Hepatic stellate cell (primary cell): ENCODE results near the gene PARD3B.

Experiments
- DNase-seq: peaks from one replicate; pipeline ENCODE4 v3.0.0; 2011; ENCODE audit warnings: low spot score

The PARD3B gene

DNA sequence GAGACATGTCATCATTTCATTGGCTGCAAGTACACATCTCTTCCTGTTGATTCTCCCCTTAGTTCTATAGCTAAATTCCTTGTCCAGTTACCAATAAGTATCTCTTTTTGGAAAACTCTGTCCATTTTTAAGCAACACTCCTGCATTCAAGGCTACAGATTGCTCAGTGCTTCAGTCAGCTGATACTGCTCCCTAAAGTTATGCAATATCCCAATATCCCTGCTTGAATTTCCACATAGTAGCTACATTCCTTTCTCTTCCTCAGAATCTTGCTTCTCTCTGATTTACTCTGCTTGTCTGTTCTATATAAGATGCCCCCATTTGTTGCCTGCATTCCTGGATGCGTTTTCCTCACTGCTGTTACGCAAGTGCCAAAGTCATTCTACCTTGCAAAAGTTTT lies 109.8 kb downstream of the PARD3B start:
- DNase-seq, result peak; percentile 7

DNA sequence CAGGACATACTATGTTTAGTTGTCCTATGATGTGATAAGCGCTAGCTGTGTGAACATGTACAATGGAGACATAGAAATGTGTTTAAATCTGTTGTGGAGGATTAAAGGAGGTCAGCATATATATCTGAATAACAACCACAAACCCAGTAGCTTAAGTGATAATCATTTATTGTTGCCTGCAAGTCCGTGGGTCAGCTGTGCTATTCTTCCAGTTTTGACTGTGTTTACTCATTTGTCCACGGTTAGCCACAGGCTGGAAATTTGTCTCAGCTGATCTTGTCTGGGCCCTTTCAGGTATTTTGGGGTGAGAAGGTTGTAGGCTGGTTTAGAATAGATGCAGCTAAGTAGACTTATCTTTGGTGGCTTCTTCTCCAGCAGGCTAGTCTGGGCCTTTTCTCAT lies 110.4 kb downstream of the PARD3B start:
- no peak for DNase-seq

DNA sequence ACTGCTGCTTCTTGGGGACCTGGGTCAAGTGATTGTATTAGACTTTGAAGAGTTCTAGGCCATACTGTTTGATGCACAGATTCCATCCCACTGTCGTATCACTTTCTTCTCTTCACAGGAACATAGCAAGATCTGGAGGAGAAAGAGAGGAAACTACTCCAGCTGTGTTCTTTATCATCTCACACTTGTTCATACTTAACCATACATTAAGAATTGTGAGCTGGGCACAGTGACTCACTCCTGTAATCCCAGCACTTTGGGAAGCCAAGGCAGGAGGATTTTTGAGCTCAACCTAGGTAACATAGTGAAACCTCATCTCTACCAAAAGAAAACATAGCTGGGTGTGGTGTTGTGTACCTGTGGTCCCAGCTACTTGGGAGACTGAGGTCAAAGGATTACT lies 111.7 kb downstream of the PARD3B start:
- DNase-seq, result no peak

DNA sequence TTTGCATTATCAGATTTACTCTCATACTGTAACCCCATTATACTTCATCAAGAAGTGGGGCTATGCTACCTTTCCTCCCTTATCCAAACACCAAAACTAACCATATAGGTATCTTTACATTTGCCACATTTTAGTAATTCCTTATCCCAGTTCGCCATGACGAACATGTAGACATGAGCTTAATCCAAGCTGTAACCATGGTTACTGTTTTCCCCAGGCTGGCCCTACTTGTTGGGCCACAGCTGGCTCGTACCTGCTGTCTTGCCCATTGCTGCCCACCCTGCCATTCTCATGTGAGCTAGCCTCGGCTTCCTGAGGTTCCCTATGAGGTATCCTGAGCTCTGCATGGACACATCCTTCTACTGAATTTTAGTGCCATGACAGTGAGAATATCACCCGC lies 117.7 kb downstream of the PARD3B start:
- DNase-seq, result no peak

DNA sequence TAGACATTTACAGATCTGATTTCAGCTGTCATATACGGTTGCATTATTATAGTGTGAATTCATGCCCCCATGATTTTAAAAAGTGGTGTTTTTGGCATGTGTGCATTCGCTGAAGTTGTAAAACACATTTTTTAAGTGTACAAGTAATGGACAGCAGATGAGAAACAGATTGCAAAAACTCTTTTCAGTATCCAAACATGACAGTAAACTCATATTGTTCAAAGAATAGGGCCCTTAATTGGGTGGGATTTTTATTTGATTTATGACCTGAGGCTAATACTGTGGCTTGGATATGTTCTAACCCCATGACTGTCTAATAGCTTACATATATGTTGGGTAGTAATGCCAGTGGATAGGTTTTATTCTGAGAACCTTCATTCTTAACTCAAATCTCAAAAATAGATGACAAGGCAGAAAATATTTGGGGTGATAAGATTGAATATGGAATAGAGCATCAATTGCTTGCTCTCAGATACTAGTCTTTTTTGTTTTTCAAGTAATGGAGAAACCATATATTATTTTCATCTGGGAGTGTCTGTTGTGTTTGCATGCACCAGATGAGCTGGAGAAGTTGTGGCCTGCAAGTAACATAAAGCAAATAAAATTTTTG lies 118.6 kb downstream of the PARD3B start:
- DNase-seq, result no peak

DNA sequence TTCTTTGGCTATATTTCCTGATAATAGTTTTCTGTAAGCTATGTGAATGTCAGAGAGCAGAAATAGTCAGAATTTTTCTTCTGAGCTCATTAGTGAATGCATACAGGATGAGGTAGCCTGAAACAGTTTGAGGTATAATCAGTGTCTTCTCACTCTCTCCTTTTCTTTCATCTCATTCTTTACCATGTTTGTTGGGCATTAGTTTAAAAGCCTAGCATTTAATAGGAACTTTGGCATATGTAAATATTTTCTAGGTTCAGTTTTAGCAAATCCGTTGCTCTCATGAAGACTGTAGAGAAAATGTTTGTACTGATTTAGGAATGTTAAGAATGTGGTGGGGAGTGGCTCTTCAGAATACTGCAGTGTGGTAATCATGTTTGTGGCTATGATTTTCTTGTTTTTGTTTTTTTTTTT lies 119.4 kb downstream of the PARD3B start:
- DNase-seq, result peak; percentile 11

DNA sequence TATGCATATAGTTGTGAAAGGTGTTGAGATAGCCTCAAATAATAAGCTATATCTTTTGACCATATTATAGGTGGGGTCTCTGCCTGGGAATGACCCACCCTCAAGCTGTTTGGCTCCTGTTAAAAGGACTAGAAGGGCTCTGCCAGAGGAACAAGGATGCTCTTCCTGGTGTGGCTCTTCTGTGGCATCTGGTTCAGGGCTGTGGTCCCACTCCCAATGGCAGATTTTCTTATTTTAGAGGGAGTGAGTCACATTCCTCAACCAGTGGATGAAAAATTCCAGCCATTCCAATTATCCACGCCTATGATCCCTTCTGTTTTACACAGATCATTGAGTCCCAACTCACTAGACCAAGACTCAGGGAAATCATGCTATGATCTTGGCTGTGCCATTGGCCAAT lies 119.9 kb downstream of the PARD3B start:
- DNase-seq, result peak; percentile 20

DNA sequence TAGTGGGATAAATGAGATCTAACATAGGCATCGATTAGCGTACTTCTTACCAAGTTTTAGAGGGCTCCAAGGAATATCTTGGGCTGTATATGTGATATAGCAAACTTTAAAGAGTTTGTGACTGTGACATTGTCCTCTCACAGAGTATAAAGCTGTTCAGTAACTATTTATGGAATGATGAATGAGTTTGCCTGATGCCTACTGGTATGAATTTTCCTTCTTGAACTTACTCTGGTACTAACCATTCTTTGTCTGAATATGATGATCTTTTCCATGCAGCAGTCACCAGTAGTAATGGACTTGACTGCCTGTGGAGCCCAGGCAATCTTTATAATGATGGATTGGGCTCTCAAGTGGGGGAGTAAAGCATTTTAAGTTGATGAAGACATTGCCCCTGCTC lies 120.5 kb downstream of the PARD3B start:
- DNase-seq, result no peak

DNA sequence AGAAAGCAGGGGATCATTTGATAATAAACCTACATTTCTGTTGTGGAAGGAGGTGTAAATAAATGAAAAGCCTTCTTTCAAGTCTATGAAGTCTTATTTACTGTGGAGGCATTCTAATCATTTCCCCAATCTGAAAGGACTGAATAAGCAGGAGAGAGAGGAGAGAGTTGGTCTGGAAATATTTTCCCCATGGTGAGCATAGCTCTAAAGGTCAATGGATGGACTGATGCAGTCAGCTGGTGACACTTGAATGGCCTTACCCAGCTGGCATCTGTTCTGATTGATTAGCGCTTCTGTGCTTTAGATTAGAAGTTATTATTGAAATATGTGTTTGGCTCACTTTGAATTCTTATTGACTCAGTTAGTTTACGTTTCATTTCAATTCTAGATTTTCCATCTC lies 122.7 kb downstream of the PARD3B start:
- DNase-seq, result no peak

DNA sequence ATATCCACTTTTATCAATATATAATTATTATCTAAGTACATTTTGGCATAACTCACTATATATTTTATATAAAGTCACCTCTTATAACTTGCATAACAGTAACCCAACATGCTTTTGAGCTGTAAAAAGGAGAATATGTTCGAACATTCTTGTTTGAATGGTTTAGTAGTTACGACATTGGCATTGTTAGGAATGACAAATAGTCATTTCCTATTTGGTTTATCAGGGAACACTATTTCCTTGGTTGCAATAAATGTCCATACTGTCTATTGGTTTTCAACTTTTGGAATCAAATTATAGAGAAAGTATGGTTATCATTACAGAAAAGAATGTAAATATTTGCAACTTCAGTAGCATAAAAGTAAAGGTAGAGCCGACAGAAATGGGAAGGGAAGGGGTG lies 124.1 kb downstream of the PARD3B start:
- DNase-seq, result no peak

DNA sequence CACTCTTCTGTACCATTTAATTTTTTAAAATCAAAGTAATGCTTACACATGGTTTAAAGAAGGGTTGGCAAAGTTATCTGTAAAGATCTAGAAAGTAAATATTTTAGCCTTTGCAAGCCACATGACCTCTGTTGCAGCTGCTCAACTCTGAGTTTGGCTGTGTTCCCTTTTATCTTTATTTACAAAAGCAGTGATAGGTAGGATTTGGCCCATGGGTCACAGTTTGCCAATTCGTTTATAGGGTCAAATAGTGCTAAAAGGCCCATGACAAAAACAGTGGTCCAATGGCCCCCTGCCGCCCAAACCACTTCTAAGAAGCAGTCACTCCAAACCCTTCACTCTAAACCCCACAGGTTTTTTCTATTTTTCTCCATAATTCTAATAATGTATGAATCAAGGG lies 124.8 kb downstream of the PARD3B start:
- no peak for DNase-seq

DNA sequence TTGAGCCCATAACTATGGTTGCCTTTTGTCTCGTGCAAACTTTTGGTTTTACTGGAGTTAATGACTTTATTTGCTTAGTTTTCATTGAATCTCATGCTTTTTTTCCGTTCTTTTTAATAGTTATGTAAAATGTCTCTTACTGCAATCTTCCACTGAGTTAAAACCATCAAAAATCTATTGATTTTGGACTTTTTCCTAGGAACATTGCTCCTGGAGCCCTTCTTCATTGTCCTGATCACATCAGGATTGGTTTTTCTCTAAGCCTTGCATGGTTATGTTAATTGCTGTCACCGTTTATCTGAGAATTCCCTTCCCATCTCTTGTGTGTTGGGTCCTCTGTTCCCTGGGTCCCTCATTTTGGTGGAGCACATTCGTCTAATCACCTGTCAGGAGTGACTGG lies 125.5 kb downstream of the PARD3B start:
- DNase-seq, result no peak

DNA sequence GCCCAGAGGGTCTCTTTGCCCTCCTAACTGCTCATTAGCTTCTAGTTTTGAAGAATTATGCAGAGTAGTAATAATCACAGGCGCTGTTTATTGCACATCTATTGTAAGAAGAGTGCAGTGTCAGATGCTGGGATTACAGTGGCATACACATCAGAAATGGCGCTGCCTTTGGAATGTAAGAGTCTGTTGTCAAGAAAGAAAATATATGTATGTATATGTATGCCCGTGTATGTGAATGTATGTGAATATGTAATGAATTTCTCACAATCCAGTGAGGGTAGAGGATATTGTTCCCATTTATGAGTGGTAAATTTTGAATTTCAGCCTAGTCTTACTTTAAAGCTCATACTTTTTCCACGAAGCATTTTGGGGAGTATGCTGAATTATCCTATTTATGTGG lies 127.5 kb downstream of the PARD3B start:
- no peak for DNase-seq

DNA sequence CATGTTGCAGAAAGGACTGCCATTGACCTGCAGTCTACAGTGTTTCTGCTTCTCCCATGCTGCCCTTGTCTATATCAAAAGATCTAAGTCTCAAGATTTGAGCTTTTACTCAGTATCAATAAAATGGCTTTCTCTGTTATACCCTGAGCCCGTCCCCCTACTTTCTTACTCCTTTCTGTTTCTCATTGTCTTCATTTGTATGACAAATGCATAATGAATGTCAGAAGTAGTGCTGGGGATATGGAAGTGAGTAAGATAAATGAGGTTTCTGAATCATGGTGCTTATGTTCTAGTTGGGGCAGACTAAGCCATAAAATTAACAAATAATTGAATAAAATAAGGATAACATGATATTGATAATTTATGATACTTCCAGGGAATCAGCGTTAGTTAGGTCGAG lies 128.6 kb downstream of the PARD3B start:
- DNase-seq, result no peak

DNA sequence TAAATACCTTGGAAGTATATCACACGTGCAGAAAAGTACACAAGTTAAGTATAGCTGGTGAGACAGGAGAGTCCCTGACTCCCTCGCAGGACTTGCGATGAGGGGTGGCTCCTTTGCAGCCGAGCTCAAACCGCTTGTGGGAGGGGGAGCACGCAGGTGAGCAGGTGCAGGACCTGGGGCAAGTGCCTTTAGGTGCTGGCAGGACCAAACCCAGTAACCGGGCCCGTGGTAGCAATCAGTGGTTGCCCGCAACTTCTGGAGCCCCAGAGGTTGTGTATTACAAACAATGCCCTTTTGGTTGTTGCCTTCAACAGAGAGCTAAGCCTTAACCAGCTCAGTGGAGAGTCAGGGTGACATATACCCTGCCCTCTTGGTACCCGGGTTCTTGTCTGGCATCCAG lies 132.8 kb downstream of the PARD3B start:
- DNase-seq, result no peak

DNA sequence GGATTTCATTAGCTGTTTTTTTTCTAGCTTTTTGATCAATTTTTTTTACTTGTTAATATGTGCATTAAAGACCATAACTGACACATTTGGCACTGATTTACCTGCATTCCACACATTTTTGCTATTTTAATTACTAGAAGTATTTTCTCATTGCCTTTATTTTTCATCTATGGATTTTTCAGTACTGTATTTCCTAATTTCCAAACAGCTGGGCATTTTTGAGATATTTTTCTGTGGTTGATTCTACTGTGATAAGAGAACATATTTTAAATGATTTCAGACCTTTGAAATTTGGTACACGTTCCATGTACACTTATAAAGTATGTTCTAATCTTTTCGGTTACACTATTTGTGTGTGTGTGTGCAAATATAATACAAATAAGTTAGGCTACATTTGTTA lies 135.3 kb downstream of the PARD3B start:
- DNase-seq, result no peak

DNA sequence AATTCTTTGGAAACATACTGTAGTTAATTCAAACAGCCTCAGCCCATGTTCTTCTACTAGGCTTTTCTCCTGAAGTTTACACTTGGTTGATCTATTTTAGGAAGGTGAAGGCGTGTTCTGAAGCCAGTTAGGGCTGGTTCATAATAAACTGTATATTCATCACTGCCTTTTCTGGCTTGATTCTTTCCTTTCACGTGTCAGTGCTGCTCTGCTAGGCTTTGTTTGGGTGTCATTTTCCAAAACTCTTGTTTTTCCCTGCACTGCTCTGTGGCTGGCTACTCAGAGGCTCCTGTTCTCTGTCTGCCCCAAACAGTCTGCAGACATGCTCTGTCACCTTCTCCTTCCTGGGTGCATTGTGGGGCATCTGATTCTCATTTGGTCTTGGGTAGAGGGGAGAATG lies 136.1 kb downstream of the PARD3B start:
- DNase-seq, result no peak

DNA sequence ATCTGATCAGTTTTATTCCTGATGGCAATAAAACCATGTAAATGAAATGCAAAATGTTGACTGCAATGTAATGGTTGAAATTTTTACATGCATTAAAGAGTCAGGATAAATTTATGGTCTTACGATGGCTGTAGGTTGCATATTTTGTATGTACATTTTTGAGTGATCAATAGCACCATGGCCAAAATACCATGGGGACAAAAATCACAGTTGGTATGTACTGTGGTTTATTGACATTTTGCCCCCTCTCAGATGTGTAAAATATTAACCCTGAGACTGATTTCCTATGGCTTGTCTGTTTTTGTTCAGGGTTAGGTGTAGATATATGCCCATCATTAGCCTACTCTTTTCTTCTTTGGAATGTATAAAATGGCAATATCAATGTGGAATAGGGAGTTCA lies 138.1 kb downstream of the PARD3B start:
- no peak for DNase-seq

DNA sequence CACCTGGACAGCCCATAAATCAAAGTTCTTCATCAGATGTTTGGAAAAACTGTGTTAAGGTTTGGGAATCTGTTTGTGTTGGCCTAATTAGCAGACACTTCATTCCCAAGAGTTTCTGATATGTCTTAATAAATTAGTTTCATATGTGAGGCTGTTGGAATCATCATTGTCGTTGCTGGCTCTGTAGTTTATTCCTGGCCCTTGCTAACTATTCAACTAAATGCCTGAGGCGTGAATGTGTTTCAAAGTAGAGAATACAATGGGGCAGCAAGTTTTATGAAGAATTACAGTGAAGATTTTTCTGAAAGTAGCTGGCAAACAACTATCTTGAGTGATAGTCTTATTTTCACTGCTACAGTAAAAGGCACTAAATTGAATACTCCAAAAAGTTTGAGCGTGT lies 141.1 kb downstream of the PARD3B start:
- no peak for DNase-seq

DNA sequence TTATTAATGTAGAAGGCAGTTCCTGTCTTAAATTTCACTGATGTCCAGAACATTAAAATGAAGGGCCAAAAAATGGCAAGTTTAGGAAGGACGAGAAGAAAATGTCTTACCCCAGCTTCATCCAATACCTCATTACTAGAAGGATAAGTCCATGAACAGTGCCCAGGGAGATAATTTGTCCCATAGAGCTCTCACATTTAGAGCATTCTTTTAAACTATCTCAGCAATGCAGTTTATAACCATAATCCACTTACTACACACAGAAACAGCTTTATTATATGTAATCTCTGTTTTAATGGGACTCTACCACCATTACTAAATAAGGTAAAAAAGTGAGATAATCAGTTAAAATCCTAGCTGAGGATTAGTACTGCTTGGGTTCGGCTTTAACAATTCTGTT lies 142.5 kb downstream of the PARD3B start:
- no peak for DNase-seq

DNA sequence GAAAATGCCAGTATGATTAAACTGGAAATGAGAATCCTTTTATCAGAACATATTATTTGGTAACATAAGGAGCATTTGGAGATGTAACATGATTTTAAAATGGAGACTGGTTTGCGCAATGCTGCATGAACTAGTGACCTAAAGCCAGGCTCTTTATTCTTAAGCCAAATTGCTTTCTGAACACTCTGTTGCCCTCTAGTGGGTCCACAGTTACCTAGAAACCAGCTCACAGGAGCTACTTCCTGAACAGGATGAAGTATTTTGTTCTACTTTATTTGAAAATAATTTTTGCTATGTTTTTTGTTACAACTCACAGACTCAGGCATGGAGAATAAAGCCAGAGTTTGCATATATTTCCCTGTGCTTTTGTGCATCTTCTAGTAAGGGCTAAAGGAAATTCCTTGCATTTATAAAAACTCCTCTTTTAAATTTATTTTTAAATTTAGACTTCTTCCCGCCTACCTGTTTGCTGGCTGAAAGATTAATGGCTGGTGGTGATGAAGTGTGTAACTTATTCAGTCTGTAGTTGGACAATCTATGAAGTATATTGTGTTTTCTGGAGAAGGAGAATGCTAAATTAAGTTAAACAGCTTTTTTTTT lies 146.7 kb downstream of the PARD3B start:
- DNase-seq, result peak; percentile 16

DNA sequence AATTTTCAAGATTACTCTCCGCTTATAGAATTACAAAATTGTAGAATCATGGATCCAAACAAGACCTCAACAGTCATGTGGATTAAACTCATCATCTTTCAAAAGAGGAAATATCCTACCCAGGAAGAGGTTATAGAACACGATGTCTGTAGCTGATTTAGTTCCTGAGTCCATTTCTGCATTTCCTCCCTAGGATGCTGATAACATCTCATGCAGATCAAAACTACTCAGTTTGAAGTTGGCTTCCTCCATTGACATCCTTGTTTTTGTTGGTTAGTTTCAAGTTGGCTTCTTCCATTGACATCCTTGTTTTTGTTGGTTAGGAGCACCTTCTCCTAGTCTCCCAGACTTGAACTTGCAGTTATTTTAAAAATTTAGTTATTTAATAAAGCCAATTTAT lies 147.5 kb downstream of the PARD3B start:
- DNase-seq, result no peak

DNA sequence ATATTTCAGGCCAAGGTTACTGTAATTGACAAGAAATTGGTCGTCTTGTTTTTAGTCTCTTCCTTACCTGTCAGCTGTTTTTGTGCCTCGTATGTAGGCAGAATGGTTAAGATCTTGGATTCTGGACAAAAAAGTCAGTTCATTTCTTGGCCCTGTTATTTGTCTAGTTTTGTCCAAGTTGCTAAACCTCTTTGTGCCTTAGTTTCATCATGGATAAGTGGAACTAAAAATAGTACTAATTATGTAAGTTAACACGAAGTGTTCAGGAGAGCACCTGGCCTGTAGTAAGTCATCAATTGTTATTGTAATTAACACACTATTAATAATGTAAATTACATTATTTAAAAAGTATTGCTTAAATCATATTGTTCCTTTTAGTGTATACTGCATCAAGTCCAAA lies 148.0 kb downstream of the PARD3B start:
- DNase-seq, result no peak

DNA sequence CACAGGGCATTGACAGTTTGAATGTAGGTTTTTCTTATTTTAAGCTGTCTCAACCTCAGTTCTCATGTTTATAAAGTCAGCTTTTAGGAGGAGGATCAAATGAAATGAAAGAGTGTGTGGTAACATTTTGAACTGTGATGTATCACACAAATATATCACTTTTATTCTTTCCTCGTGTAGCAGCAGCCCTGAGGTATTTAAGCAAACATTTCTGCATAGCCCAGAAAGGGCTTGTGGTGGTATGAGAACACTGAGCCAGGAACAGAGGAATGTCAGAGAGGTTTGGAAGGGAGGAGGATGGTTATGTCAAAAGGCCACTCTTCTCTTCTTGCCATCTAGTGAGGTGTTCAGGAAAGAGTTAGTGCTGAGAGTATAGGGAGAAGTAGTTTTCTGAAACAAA lies 150.2 kb downstream of the PARD3B start:
- peak; percentile 7 for DNase-seq

DNA sequence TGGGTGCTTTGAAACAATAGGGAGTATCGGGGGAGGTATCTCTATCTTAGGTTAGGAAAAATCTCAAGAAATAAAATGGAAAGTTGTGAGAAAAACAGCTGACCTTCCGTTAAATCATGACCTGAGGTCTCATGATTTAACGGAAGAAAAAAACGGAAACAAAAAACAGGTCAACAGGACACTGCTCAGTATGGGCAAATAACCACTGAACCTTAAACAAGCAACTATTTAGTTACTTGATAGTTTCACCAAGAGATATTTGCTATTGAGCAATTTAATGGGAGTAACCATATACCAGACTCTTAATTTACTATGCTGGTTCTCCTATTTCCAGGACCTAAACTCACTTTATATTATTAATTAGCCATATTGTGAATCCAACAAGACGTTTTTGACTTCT lies 150.8 kb downstream of the PARD3B start:
- DNase-seq, result no peak
